Caco-2 (cell line): Measurements from ENCODE around the gene KIF26B. TPM values are rescaled to one million over a fixed set of nuclear protein-coding genes. Genes with fewer than 3 reads are reported as not detected.
A peak's percentile ranks its signal among the peaks of the same experiment; 100 is the strongest.

Experiments used
- Bru-seq: library from RNA; stranded (reverse); fragments of 400-500 nt; gene quantifications from one replicate; lab custom pipeline; 2021; lab: Mats Ljungman, UMichigan
- BruChase-seq, 2 experiments: library from RNA; stranded (reverse); fragments of 400-500 nt; gene quantifications; one replicate each; lab custom pipeline; 2021; lab: Mats Ljungman, UMichigan
- BruUV-seq: library from RNA; stranded (reverse); fragments of 400-500 nt; replicated peaks from 2 replicates; lab custom pipeline; 2021; lab: Mats Ljungman, UMichigan
- CTCF ChIA-PET: fragments of 300-600 bp; sonication (Branson Sonifier 250); formaldehyde crosslinking; loops from one replicate; lab custom pipeline; 2022; ENCODE audit warnings: antibody characterized with exemption; lab: Charles Lee
- POLR2A ChIA-PET: fragments of 300-600 bp; sonication (Branson Sonifier 250); formaldehyde crosslinking; loops from one replicate; lab custom pipeline; 2022; ENCODE audit warnings: antibody characterized with exemption; lab: Charles Lee
- DNase-seq, 2 experiments: peaks; one replicate each; pipeline versions ENCODE4 v3.0.0 to v3.0.0-alpha.2; 2020 to 2022
- H3K27me3 ChIP-seq: replicated peaks from 2 replicates; pipeline ENCODE4 v1.6.0; 2011; ENCODE audit warnings: low read length; ENCODE audit not compliant: control insufficient read depth, insufficient read depth
- H3K36me3 ChIP-seq: 2 replicates; pipeline ENCODE4 v1.5.1; 2011; ENCODE audit warnings: low read length; ENCODE audit not compliant: control insufficient read depth, insufficient read depth
- H3K4me1 ChIP-seq: fragments of 250-450 bp; sonication (Bioruptor Pico); 2 replicates; pipeline ENCODE4 v1.5.1; 2020; ENCODE audit warnings: mild to moderate bottlenecking
- H3K4me3 ChIP-seq: 2 replicates; pipeline ENCODE4 v1.5.1; 2011; ENCODE audit warnings: low read depth, mild to moderate bottlenecking, control low read depth, low read length
- H3K9me3 ChIP-seq: fragments of 250-450 bp; sonication (Bioruptor Pico); 2 replicates; pipeline ENCODE4 v1.5.1; 2020; ENCODE audit warnings: mild to moderate bottlenecking, moderate library complexity
- H3K27ac Mint-ChIP-seq: one replicate; pipeline ENCODE4 v1.8.0; 2022; ENCODE audit warnings: mixed read lengths; ENCODE audit not compliant: unreplicated experiment
- H3K27me3 Mint-ChIP-seq: one replicate; pipeline ENCODE4 v1.8.0; 2022; ENCODE audit warnings: mixed read lengths; ENCODE audit not compliant: insufficient read depth, unreplicated experiment
- H3K36me3 Mint-ChIP-seq: one replicate; pipeline ENCODE4 v1.8.0; 2022; ENCODE audit warnings: mild to moderate bottlenecking, mixed read lengths; ENCODE audit not compliant: insufficient read depth, unreplicated experiment
- H3K4me1 Mint-ChIP-seq: one replicate; pipeline ENCODE4 v1.8.0; 2022; ENCODE audit warnings: low read depth, mixed read lengths; ENCODE audit not compliant: unreplicated experiment
- H3K4me3 Mint-ChIP-seq: one replicate; pipeline ENCODE4 v1.8.0; 2022; ENCODE audit warnings: mild to moderate bottlenecking, moderate library complexity, mixed read lengths; ENCODE audit not compliant: unreplicated experiment
- H3K9me3 Mint-ChIP-seq: one replicate; pipeline ENCODE4 v1.8.0; 2022; ENCODE audit warnings: mixed read lengths; ENCODE audit not compliant: unreplicated experiment
- intact Hi-C: fragments of 100-400 bp; cut with micrococcal nuclease; formaldehyde crosslinking; loops from one replicate; pipeline ENCODE4 v1.10.0; 2022; ENCODE audit not compliant: unreplicated experiment
- long read RNA-seq: library from polyadenylated mRNA; stranded (forward); transcript quantifications from one replicate; pipeline ENCODE4 v2.0.0, GENCODE V29; 2022
- total RNA-seq: library from RNA; stranded (reverse); gene quantifications from 2 replicates; pipeline ENCODE4 v1.2.3, GENCODE V29; 2022
- TF ChIP-seq, protein P1 (sequence below), 2 experiments: fragments of 200-600 bp in 1 of 2; IDR thresholded peaks; 1 replicate in 1 of 2; 2 replicates in 1 of 2; pipeline versions ENCODE4 v1.5.1 to v1.8.0; 2011 to 2022; ENCODE audit warnings: antibody characterized with exemption in 1 of 2, control low read depth in 1 of 2, inconsistent platforms in 1 of 2, low read depth in 1 of 2, low read length in 1 of 2, mild to moderate bottlenecking in 1 of 2, moderate library complexity in 1 of 2; ENCODE audit not compliant: insufficient read depth in 1 of 2, severe bottlenecking in 1 of 2, unreplicated experiment in 1 of 2

Gene KIF26B
- total RNA-seq (4.9 and 6.2 TPM in 2 replicates), Bru-seq, nascent RNA (percentile 48 among the genes with signal in this experiment), BruChase-seq, experiment 1, labeled RNA remaining after a 2-hour chase (percentile 48 among the genes with signal in this experiment), BruChase-seq, experiment 2, labeled RNA remaining after a 6-hour chase (percentile 47 among the genes with signal in this experiment)
- long read RNA-seq, partial matches to known transcripts: 3 of 5 reads
- long read RNA-seq, other reads (novel, unspliced or antisense): 2 of 5 reads

GRCh38 chr1:245154429-245155271 is at the start of gene KIF26B:
Gene KIF26B (plus strand): TSS chr1:245154985. CDS start chr1:245155425, 440 bp downstream.
- Histone ChIP-seq H3K9me3 (no peaks in the 10 kb centered on the region), H3K4me3 (peak within 1 kb of the TSS; percentile 63), H3K4me1 (peaks cover 8% of the 10 kb centered on the region), H3K36me3 (no peaks in the 10 kb centered on the region), H3K27me3 (no peaks in the 10 kb centered on the region; the same call in none of the 2 replicates)
- peak; percentile 54 to 62 for DNase-seq
- H3K27me3 Mint-ChIP-seq: peaks cover 8% of the 10 kb centered on the region
- POLR2A ChIA-PET: interaction anchor here (0.6 kb wide), 1 partner anchor 452 kb away, joined by 7 read pairs; no protein-coding TSS in a partner anchor
- CTCF ChIA-PET: interaction anchor here (1.4 to 2.6 kb wide), 3 partner anchors 226 to 500 kb away, joined by 5 to 15 read pairs (median 5); no protein-coding TSS in a partner anchor
- H3K4me1 Mint-ChIP-seq: no peaks in the 10 kb centered on the region
- no peak within 1 kb of the TSS for H3K27ac Mint-ChIP-seq
- TF ChIP-seq, protein P1, sequence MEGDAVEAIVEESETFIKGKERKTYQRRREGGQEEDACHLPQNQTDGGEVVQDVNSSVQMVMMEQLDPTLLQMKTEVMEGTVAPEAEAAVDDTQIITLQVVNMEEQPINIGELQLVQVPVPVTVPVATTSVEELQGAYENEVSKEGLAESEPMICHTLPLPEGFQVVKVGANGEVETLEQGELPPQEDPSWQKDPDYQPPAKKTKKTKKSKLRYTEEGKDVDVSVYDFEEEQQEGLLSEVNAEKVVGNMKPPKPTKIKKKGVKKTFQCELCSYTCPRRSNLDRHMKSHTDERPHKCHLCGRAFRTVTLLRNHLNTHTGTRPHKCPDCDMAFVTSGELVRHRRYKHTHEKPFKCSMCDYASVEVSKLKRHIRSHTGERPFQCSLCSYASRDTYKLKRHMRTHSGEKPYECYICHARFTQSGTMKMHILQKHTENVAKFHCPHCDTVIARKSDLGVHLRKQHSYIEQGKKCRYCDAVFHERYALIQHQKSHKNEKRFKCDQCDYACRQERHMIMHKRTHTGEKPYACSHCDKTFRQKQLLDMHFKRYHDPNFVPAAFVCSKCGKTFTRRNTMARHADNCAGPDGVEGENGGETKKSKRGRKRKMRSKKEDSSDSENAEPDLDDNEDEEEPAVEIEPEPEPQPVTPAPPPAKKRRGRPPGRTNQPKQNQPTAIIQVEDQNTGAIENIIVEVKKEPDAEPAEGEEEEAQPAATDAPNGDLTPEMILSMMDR (IDR thresholded peaks at IDR 0.05; ENCODE audit: insufficient read depth in 1 of 2, low read depth in 1 of 2, low read length in 1 of 2, severe bottlenecking in 1 of 2, unreplicated experiment in 1 of 2): no peak
- H3K36me3 Mint-ChIP-seq: no peaks in the 10 kb centered on the region
- no peaks in the 10 kb centered on the region for H3K9me3 Mint-ChIP-seq
- intact Hi-C loops: loop anchor here (5.0 to 10.0 kb wide), 8 partner anchors 108 to 700 kb away; no protein-coding TSS in a partner anchor
- H3K4me3 Mint-ChIP-seq: peak within 1 kb of the TSS; percentile 97
- BruUV-seq: TSS peak; percentile 25

- H3K4me3 Mint-ChIP-seq: no peak overlapping the region
- BruUV-seq: no TSS peak
These were observed 49.7 kb upstream of the KIF26B start for GRCh38 chr1:245105042-245105441.

More at GRCh38 chr1:245105042-245105441, 49.7 kb upstream of the KIF26B start:
- CTCF ChIA-PET: no interaction called here
- no peak overlapping the region for H3K27ac Mint-ChIP-seq
- TF ChIP-seq, protein P1 (IDR thresholded peaks at IDR 0.05; ENCODE audit: insufficient read depth in 1 of 2, low read depth in 1 of 2, low read length in 1 of 2, severe bottlenecking in 1 of 2, unreplicated experiment in 1 of 2): no peak
- H3K36me3 ChIP-seq: no peaks in the 10 kb centered on the region
- no peaks in the 10 kb centered on the region for H3K36me3 Mint-ChIP-seq
- H3K4me1 ChIP-seq: peaks cover 3% of the 10 kb centered on the region; the same call in 1 of the 2 replicates
- intact Hi-C loops: no loop called here
- POLR2A ChIA-PET: no interaction called here
- no peaks in the 10 kb centered on the region for H3K9me3 ChIP-seq
- no peaks in the 10 kb centered on the region for H3K27me3 ChIP-seq
- H3K27me3 Mint-ChIP-seq: no peaks in the 10 kb centered on the region
- H3K4me3 ChIP-seq: no peak overlapping the region
- peaks cover 20% of the 10 kb centered on the region for H3K4me1 Mint-ChIP-seq
- peaks cover 13% of the 10 kb centered on the region for H3K9me3 Mint-ChIP-seq
- DNase-seq: no peak
